MM.1S (cell line): ENCODE results near the gene MUC5AC.

Experiments used
- CTCF ChIP-seq: fragments of 300-600 bp; sonication (generic); IDR thresholded peaks from 2 replicates; pipeline ENCODE4 v1.5.1; 2016; ENCODE audit warnings: antibody characterized with exemption, low read length, mixed read lengths
- EZH2 ChIP-seq: fragments of 300-600 bp; sonication (generic); optimal IDR thresholded peaks from 2 replicates; pipeline ENCODE3; 2017; ENCODE audit warnings: low read depth, mild to moderate bottlenecking, antibody characterized with exemption, low read length, mixed read lengths
- EZH2phosphoT487 ChIP-seq: fragments of 300-600 bp; sonication (generic); IDR thresholded peaks from 2 replicates; pipeline ENCODE4 v1.6.1; 2018; ENCODE audit warnings: antibody characterized with exemption, low read length

- TF ChIP-seq EZH2phosphoT487 = no peak
- TF ChIP-seq CTCF = no peak
- TF ChIP-seq EZH2 = no peak
Measured at GRCh38 chr11:1168721-1169161, 11.0 kb downstream of the MUC5AC start.
